NCI-H1436 (cell line): Measurements from ENCODE around the gene TSNAXIP1.
A peak's percentile ranks its signal among the peaks of the same experiment; 100 is the strongest.
"Not testable (repeated sequence)": the region's sequence is repeated elsewhere in the genome, so short reads cannot be mapped to it uniquely, and the experiment has no call there.

ENCODE experiments used
- DNase-seq: peaks from one replicate; lab custom pipeline; 2025; lab: John Stamatoyannopoulos, UW

TSNAXIP1 gene

DNA sequence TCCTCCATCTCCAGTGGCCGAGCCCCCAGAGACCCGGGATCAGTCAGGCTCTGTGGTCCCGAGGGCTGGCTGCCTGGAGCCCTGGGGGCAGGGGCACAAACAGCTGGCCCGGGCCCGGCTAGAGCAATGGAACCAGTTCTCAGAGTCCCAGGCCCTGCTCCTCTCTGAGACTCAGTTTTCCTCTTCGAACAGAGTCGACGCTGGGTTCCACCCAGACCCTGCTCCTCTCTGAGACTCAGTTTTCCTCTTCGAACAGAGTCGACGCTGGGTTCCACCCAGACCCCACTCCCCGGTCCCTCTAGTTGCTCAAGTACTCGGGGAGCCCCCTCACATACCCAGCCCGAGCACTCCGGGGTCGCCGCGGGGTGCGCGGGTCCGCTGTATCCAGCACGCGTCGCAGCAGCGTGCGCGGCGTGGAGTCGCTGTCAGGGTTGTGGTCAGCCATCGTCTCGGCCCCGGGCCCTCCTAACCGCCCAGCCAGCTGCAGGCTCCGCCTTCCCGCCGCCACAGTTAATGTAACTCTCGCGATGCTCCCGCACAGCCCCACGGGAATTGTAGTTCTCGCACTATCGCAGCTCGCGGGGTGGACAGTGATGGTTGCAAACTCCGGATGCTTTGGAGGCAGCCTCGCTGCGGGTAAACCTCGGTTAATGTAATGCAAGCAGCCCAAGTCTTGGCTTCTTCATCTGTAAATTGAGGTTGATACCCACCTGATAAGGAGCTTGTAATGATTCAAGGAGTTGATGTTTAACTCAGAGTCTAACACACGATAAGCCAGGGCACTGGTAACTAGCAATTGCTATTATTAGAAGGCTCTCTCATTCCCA, 26.9 kb downstream of the TSNAXIP1 start:
- peak; percentile 90 for DNase-seq

DNA sequence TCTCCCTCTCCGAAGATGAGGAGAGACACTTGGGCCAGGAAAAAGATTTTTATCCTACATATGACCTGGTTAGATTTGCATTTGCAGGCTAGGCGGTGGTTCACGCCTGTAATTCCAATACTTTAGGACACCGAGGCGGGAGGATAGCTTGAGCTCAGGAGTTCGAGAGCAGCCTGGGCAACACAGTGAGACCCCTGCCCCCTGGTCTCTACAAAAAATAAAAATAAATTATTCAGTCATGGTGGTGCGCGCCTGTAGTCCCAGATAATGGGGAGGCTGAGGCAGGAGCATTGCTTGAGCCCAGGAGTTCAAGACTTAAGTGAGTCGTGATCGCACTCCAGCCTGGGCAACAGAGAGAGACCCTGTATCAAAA, 27.5 kb downstream of the TSNAXIP1 start:
- no peak for DNase-seq

DNA sequence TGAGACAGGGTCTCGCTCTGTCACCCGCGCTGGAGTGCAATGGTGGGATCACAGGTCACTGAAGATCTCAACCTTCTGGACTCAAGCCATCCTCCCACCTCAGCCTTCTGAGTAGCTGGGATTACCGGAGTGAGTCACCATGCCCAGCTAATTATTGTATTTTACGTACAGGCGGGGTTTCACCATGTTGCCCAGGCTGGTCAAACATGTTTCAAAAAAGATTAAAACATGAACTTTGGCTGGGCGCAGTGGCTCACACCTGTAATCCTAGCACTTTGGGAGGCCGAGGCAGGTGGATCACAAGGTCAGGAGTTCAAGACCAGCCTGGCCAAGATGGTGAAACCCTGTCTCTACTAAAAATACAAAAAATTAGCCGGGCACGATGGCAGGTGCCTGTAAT, 30.5 kb downstream of the TSNAXIP1 start:
- DNase-seq, result not testable (repeated sequence)

DNA sequence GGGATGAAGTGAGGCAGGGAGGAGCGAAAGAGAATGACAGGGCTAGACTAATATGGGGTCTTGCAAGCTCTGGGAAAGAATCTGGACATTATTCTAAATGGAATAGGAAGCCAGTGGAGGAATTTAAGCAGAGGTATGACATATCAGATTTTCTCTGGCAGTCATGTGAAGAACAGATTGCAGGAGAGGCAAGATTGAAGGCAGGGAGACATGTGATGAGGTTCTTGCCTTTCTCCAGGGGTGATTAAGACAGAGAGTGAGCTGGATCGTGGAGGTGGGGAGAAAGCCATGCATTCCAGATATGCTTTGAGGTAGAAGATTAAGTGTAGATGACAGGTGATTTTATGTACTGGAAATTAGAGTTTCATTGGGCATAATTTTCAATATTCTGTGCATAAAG, 31.1 kb downstream of the TSNAXIP1 start:
- no peak for DNase-seq

DNA sequence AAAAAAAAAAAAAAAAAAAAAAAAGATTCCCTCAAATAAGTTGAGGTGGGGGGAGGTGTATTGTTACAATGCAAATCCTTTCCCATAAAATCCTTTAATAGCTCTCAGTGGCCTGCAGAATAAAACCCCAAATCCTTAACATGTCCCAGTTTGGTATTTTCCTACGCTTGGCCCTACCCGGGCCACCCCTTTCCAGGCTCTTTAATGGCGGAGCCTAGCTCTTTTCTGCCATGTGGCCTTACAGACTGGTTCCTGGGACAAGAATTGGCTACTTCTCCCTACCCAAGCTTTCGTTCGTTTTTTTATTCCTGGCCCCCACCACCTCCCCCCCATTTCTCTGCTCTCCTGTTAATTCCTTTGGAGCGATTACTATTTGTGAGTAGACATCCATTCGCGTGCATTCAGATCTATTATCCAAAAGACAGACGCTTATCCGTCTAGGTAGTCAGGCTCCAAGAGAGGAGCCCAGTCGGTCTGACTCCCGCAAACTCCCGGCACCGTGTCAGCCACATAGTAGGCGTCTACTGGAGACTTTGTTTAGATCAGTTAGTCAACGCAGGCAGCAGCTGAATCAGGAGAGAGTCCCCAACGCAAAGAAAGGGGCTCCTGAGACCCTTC, 34.6 kb downstream of the TSNAXIP1 start:
- DNase-seq, result no peak

DNA sequence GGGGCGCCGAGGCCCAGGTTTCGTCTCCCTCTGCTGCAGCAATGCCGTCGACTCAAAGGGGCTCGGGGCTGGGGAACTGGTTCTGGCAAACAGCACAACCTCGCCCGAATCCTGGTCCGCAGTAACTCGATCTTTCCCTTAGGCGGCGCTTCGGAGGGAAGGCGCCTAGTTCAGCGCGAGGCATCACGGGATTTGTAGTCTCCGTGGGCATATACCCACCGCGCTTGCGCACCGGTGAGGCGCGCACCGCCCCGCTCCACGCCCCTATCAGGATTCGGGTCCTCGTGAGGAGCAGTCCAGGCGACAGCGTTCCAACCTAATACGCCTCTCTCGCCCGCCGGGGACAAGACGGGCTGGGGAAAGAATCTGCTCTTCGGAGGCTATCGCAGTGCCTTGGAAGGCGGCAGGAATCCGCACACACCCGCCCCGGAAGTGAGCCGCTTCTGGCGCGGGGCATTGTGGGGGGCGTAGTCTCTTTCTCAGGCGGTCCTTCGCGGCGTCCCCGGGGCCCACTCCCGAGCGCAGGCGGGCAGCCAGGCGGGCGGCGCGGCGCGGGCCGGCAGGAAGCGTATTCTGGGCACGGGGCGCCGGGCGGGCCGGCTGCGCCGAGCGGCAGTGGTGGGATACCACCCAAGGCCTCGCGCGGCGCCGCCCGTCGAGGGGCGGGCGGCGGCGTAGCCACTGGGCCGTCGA, 35.3 kb downstream of the TSNAXIP1 start, which contains the start of gene THAP11:
Gene THAP11 (plus strand): TSS at position 505 of the 693 bp plus-strand sequence. CDS start 235 bp downstream, outside the sequence.
- peak; percentile 94 for DNase-seq

DNA sequence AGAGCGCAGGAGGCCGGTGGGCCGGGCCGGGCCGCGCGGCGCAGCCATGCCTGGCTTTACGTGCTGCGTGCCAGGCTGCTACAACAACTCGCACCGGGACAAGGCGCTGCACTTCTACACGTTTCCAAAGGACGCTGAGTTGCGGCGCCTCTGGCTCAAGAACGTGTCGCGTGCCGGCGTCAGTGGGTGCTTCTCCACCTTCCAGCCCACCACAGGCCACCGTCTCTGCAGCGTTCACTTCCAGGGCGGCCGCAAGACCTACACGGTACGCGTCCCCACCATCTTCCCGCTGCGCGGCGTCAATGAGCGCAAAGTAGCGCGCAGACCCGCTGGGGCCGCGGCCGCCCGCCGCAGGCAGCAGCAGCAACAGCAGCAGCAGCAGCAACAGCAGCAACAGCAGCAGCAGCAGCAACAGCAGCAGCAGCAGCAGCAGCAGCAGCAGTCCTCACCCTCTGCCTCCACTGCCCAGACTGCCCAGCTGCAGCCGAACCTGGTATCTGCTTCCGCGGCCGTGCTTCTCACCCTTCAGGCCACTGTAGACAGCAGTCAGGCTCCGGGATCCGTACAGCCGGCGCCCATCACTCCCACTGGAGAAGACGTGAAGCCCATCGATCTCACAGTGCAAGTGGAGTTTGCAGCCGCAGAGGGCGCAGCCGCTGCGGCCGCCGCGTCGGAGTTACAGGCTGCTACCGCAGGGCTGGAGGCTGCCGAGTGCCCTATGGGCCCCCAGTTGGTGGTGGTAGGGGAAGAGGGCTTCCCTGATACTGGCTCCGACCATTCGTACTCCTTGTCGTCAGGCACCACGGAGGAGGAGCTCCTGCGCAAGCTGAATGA, 36.0 kb downstream of the TSNAXIP1 start:
- DNase-seq, result peak; percentile 34

DNA sequence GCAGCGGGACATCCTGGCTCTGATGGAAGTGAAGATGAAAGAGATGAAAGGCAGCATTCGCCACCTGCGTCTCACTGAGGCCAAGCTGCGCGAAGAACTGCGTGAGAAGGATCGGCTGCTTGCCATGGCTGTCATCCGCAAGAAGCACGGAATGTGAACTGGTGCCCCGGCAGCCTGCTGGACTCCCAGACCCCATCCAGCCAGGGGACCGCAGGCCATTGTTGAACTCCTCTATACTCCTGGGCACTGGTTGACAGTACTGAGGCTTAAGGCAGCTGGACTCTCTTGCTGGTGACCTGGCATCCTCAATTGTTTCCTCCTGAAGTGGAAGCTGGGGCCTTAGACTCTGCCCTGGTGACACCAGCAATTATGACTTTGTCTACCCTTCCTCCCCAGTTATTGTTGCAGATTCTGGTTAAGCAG, 36.7 kb downstream of the TSNAXIP1 start:
- DNase-seq, result no peak

DNA sequence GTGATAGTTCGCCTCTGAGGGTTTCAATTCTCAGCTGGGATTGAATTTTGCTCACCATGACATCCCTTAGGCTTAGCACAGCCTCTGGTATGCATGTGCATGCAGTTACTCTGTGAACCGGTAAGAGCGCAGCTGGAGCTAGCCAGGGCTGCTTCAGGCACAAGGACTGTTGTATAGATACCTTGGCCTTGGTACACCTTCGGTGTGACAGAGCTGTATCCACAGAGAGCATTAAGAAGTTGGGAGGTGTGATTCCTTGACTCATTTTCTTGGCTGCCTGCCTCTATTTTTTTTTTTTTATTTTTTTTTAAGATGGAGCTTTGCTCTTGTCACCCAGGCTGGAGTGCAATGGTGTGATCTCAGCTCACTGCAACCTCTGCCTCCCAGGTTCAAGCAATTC, 37.8 kb downstream of the TSNAXIP1 start:
- no peak for DNase-seq

DNA sequence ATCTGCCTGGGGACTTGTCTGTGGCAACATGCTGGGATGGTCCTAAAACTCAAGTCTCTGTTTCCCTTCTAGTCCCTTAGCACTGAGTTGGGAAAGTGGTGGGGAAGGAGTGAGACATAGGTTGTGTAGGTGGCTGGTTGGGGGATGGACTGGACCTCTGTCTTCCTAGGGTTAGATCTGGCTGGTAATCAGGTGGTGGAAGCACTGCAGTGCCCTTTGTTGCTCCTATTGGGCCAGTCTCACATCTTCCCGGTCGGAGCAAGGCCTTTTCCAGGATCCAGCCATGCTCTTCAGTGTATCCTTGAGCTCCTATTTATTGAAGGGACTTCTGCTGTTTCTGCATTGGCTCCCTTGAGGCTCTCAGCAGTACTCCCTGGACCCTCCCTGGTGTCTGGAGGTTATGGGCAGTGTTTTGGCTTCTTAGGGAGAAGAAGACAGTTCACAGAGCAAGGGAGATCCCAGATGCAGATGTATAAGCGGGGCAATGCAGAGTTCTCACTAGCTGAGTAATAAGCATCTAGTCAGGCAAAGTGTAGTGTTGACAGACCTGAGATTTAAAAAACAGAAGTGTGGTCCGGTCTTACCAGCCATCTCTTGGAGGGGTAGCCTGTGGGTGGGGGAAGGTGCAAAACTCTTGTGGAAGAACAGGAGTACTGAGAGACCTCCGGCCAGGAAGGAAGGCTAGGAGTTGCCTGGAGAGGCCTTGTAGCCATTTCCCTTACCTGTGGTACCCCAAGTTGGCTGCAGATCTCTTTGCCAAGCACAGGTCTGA, 38.8 kb downstream of the TSNAXIP1 start:
- DNase-seq, result no peak

DNA sequence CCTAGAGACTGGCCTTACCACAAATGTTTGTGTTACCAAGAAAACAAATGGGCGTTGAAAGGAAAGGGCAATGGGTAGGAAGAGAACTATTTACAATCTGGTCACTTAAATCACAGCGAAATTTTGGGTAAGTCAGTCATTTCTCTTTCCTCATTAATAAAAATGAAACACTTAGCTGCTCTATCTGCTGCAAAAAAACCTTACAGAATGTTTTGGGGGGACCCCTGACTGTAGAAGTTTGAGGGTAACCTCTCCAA, 39.3 kb downstream of the TSNAXIP1 start:
- no peak for DNase-seq

DNA sequence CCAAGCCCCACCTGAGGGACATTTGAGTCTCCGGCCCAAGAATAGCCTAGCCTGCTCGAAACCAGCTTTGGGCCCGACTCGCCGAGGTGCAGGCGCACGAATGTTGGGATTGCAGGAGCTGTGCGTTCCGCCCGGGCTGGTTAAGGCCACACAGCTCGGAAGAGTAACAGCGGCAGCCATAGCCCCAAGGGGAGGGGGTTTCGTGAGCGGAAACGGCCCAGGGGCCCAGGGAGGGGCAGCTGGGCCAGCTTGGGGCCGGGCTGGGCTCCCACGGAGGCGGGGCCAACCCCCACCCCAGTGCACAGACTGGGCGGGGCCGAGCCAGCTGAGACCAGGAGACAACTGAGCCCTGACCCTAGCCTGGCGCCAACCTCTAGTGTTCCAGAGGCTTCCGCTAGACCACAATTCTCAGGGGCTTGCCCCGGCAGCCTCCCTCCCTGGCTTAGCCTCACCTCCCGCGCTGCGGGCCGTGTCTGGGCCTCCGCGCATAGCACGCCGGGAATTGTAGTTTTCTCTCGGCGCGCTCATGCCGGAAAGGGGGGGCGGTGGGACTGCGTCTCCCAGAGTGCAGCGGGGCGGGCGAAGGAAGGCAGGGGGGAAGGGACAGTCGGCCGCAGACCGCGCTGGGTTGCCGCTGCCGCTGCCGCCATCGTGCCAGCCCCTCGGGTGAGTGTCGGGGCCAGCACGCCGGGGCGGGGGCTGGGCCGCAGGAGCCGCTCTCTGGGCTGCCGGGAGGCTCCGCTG, 39.8 kb downstream of the TSNAXIP1 start, which contains the start of gene NUTF2:
Gene NUTF2 (plus strand): TSS at position 614 of the 744 bp plus-strand sequence. CDS start 18,198 bp downstream, outside the sequence.
- DNase-seq, result peak; percentile 93

DNA sequence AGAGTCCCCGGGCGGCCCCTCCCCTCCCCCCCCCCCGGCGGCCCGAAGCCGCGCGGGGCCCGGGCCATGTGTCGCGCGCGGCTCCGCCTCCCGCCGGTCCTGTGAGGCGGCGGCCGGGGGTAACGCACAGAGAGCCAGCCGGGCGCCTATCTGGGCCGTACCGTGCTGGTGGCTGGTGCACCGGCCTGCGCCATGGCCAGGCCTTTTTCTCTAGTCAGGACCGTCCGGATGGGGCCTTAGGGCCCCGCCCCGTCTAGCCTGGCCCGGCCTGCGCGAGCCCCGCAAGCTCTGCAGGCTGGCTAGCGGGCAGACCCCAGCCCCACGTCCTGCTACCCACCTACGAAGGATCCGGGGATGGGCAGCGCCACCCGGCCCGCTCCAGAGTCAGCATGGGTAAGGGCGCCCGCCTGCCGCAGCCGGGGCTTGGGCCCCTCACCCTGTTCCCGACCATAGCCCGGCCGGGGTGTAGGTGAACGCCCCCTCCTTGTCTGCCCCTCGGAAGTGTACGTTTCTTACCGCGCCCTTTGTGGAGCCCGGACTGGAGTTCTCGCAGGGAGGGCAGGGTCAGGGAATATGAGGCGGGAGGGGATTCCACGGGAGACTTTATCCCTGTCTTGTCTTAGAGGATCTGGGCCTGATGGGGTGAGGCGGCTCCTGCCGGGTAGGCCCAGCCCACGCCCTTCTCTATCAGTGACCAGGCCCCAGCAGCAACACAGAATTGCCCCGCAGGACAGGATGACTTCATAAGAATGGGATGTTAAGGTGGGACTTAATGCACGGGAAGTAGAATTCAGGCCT, 40.6 kb downstream of the TSNAXIP1 start, which contains the start of gene CENPT:
Gene CENPT (minus strand): TSS at position 630 of the 798 bp plus-strand sequence. CDS start 13,834 bp downstream, outside the sequence.
- DNase-seq, result peak; percentile 66

DNA sequence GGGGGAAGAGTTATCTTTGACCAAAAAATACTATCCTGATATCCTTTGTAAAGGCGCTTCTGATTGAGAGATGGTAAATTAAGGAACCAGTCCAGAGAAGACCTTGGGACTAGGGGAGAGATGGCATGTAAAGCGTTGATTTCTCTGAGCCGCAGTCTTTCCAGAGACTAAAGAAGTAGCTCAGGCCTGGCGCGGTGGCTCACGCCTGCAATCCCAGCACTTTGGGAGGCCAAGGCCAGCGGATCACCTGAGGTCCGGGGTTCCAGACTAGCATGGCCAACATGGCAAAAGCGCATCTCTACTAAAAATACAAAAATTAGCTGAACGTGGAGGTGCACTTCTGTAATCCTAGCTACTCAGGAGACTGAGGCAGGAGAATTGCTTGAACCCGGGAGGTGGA, 41.4 kb downstream of the TSNAXIP1 start:
- DNase-seq, result no peak

DNA sequence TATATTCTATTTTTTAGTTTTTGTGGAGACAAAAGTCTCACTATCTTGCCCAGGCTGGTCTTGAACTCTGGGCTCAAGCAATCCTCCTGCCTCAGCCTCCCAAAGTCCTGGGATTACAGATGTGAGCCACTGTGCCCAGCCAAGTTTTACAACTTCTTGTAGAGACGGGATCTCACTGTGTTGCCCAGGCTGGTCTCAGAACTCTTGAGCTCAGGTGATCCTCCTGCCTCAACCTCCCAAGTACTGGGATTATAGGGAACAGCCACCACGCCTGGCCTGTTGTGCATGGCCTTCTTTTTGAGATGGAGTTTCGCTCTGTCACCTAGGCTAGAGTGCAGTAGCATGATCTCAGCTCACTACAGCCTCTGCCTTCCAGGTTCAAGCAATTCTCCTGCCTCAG, 47.0 kb downstream of the TSNAXIP1 start:
- no peak for DNase-seq

DNA sequence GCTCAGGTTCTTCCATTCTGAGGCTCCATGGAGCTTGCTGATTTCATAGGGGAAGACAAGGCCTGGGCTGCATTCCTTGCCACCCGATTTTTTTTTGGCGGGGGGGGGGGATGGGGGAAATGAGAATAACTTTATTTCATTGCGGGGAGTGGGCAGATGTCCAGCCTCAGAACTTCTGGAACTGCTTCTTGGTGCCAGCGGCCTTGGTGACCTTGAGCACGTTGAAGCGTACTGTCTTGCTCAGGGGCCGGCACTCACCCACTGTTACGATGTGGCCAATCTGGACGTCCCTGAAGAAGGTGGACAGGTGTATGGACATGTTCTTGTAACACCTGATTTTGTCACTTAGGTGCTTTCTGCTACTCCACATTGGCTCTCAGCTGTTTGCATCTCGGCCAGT, 49.1 kb downstream of the TSNAXIP1 start:
- no peak for DNase-seq

DNA sequence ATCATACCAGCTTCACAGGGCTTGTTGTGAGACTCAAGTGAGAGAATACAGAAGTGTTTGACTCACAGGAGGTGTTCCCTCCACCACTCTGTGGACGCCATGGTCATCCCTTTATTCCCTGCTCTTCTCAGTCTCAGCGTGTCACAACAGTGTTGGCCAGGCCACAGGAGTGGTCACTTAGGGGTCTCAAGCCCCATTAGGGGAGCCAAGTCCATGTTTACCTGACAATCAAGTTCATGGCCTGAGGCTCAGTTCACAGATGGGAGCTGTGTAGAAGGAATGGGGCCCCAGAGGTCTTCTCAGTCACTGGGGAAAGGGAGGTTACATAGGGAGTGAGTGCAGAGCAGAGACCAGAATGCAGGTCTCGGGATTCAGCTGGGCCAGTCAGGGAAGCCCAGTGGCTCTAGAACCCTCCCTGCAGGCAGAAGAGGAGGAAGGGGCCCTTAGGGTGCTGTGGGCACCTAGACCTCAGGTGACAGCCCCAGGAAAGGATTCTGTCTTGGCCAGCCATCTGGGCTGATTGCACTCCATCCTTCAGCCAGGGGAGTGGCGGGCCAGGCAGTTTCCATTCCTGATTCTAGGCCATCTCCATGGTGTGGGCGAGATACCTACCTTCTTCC, 50.3 kb downstream of the TSNAXIP1 start:
- DNase-seq, result no peak

DNA sequence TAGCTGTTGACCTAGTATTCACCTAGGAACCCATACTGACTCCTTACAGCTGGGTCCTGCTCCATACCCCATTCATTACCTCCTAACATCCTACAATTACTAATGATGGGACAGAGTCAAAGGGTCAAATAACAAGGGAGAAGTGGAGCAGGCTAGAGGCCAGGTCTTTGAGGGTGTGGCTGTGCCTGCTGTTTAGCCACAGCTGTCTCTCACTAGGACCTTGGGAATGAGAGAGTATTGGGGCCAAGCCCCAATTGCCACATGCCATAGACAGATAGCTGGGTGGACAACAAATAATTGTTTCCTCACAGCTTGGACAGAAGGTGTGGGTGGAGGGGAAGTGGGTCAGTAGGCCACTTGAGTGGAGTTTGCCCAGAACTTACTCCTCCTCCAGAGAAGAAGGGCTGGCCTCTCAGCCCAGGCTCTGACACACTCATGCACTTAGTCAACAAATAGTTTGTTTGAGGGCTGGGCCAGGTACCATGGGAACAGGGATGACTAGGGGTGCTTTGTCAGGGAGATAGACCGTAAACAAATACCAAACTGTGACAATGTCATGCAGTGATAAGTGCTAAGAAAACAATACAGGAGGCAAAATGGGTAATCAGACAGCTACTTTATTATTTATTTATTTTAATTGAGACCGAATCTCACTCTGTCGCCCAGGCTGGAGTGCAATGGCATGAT, 51.0 kb downstream of the TSNAXIP1 start:
- peak; percentile 40 for DNase-seq

DNA sequence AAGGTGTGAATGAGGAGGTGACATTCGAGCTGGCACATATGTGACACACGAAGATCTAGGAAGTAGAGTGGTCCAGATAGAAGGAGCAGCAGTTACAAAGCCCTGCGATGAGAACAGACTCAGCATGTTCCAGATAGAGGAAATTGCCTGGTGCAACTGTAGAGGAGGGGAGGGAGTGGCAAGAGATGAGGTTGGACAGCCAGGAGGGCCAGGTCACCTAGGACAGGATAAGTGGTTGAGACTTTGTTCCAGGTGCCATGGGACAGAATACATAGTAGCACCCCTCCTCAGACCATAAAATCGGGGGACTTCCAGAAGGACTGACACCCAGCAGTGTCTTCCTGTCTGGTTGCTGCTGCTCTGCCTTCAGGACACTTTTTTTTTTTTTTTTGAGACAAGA, 51.8 kb downstream of the TSNAXIP1 start:
- DNase-seq, result no peak
